HG02852 (cell line): ENCODE results near the gene STN1.
"Not testable (repeated sequence)": the region's sequence is repeated elsewhere in the genome, so short reads cannot be mapped to it uniquely, and the experiment has no call there.

Source experiments
- ATAC-seq: cut with Tn5 transposase; IDR thresholded peaks from one replicate; pipeline ENCODE4 v1.9.1; 2021; ENCODE audit warnings: mild to moderate bottlenecking, moderate library complexity; ENCODE audit not compliant: unreplicated experiment

STN1 gene

GRCh38 chr10:103847346-103847745 is 70.6 kb downstream of the STN1 start:
- no peak for ATAC-seq

GRCh38 chr10:103845972-103846371 is 72.0 kb downstream of the STN1 start:
- no peak for ATAC-seq

- ATAC-seq = not testable (repeated sequence)
Measured at GRCh38 chr10:103845346-103845745, 72.6 kb downstream of the STN1 start.

- ATAC-seq = no peak
Measured at GRCh38 chr10:103843854-103844570, 74.0 kb downstream of the STN1 start.

- ATAC-seq = no peak
Measured at GRCh38 chr10:103843045-103843444, 74.9 kb downstream of the STN1 start.

GRCh38 chr10:103842605-103843004 is 75.4 kb downstream of the STN1 start:
- no peak for ATAC-seq

GRCh38 chr10:103841519-103841918 is 76.5 kb downstream of the STN1 start:
- ATAC-seq = no peak

- no peak for ATAC-seq
Measured at GRCh38 chr10:103840740-103841070, 77.3 kb downstream of the STN1 start.

- no peak for ATAC-seq
Measured at GRCh38 chr10:103839872-103840739, 77.9 kb downstream of the STN1 start.

- no peak for ATAC-seq
Measured at GRCh38 chr10:103839519-103839871, 78.5 kb downstream of the STN1 start.

- no peak for ATAC-seq
Measured at GRCh38 chr10:103838862-103839518, 79.0 kb downstream of the STN1 start.

- ATAC-seq = no peak
Measured at GRCh38 chr10:103838070-103838395, 80.0 kb downstream of the STN1 start.

- no peak for ATAC-seq
Measured at GRCh38 chr10:103837370-103838069, 80.5 kb downstream of the STN1 start.

GRCh38 chr10:103836861-103837260 is 81.1 kb downstream of the STN1 start:
- ATAC-seq = no peak

- no peak for ATAC-seq
Measured at GRCh38 chr10:103836273-103836672, 81.7 kb downstream of the STN1 start.

GRCh38 chr10:103835096-103836050 is 82.6 kb downstream of the STN1 start:
- ATAC-seq = no peak

GRCh38 chr10:103834436-103835095 is 83.4 kb downstream of the STN1 start:
- ATAC-seq = no peak

- ATAC-seq = no peak
Measured at GRCh38 chr10:103833731-103834365, 84.1 kb downstream of the STN1 start.

GRCh38 chr10:103832806-103833205 is 85.2 kb downstream of the STN1 start:
- no peak for ATAC-seq
